Activated T-cell treated with anti-CD3 and anti-CD28 coated beads for 4 hours (primary cell): ENCODE data around the gene RIC1.
"Not testable (repeated sequence)": the region's sequence is repeated elsewhere in the genome, so short reads cannot be mapped to it uniquely, and the experiment has no call there.

Experiments
- DNase-seq: peaks from one replicate; pipeline ENCODE4 v3.0.0-alpha.2; 2020

The RIC1 gene

DNA sequence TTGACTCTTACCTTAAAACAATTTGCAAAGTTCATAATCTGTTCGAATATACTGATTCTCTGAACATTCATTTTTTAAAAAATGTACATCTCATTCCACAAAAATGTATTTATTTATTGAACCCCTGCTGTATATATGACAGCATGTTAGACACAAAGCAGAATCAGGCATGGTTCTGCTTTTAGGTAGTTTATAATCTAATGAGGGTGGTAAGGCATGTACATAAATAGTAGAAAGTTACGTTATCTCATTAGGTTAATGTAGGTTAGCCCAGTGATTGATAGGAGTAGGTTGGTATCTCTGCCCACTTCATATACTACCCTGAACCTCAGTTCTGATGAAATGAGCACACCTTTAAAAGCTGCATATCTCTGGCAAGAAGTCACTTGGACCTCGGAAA, 114.2 kb downstream of the RIC1 start:
- no peak for DNase-seq

DNA sequence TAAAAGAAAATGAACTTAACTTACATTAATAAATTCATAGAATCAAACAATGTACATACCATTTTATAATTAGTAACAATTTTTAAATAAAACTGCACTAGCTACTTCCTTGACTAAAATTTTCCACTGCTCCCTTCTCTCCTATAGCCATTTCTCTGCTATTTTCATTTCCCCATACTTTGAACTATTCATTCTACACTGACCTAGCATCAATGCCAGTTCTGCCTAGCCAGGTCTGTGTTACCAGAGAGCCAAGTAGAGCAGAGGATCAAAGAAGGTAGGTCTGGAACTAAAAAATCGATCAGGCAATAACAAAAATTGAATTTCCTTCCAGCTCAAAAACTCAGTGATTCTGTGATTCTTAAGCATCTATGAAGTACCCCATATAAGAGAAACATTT, 119.5 kb downstream of the RIC1 start:
- DNase-seq = no peak

DNA sequence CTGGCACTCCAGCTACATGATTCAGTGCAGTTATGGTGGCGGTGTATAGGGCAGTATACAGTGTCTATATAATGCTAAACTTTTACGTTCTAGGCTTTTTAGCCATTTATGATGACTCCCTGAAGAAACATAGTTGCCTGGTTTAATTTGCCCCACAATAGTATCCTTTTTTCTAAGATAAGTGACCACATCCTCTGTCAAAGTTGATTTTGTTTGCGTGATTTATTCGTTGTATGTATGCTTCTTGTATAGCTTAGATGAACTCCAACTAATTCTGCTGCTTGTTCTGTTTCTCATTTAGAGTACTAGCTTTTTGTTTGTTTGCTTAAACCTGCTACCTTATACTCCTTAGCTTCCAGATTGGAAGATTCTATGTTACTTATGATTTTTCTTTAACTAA, 120.4 kb downstream of the RIC1 start:
- no peak for DNase-seq

DNA sequence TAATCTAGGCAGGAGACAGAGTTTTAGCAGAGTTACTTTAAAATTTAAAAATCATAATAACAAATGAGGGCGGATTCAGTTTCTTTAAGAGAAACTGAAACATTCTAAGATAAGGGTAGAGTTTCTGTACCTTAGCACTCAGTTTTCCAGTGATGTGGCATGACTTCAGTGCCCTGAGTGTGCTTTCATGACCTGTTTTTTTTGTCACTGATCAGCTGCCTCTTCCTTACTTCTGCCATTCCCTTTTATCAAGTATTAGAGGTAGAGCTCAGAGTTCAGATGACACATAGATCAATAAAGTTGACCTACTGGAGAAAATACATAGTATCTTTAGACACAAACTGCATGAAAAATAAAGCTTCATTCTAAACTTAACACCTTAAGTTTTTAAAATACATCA, 121.7 kb downstream of the RIC1 start:
- no peak for DNase-seq

DNA sequence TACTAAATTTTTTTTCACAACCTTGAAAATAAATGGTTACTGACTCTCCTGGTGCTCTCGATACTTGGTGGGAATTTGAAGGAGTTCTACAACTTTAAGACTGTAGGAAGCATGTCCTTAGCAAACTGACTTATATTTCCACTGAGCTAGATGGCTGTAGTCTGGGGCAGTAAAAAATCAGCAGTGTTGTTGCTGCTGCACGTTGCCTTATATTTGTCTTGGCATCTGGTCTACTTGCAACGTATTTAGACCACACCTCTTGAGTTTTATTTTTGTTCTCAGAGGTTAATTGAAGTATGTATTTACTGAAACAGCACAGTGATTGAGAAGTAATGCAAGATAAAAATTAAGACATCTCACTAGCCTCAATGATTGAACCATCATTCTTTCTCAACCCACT, 127.7 kb downstream of the RIC1 start:
- no peak for DNase-seq

DNA sequence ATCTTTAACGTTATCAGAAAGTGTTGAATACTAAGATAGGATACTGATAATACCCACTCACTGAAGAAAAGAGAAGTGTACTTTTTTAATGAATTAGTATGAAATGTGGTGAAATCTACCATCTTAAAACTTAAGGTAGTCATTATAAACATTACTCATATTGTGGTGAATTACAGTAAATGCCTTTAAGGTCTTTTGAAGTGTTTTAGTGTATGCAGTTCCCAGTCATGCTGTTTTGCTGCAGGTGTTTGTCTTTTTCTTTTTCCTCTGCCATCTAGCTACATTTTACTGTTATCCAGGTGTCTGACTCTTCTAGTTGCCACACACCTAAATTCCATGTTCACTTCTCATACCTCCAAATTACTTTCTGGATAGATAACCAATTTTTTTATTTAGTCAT, 131.4 kb downstream of the RIC1 start:
- no peak for DNase-seq

DNA sequence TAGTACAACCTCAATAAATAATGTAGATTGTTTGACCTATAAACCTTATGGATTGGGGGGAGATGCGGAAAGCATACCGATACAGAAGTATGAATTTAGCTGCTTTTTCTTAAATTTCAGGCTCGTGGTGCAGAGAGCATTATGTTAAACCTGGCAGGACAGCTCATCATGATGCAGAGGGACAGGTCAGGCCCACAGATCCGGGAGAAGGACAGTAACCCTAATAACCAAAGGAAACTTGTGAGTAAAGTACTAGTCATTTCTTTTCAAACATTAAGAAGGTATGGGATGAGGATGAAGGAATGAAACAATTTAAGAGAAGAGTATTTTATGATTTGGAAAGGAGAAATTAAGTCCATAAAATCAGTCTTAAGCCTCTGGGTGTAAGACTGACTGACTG, 133.5 kb downstream of the RIC1 start:
- no peak for DNase-seq

DNA sequence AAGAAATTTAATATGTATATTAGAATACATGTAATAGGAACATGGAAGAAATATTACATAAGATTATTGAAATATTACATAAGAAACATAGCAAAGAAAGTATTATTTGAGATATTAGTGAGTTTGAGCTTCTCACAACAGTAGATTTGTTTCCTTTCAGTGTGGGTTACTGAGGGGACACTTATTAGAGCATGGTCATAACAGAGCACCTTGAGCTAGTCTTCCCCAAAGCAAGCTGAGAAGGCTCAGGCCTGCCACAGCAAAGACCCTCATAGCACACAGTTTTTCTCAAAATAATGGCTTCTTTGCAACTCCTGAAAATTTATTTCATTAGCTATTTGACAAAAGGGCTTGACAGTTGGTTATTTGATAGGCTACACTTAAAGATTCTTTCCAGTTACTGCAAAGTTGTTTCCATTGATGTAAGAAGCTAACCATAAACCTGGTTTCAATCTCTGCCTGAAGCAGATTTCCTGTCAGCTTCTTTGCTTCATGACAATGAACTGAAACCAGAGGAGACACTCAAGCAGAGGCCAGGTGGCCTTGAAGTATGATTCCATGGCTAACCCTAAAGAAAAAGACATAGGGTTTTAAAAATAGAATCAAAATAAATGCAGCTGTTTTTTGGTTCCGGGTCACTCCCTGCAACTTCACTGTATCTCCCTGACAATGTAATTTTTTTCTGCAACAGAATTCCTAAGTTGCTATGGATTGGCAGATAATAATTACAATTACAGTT, 135.4 kb downstream of the RIC1 start:
- DNase-seq = no peak

DNA sequence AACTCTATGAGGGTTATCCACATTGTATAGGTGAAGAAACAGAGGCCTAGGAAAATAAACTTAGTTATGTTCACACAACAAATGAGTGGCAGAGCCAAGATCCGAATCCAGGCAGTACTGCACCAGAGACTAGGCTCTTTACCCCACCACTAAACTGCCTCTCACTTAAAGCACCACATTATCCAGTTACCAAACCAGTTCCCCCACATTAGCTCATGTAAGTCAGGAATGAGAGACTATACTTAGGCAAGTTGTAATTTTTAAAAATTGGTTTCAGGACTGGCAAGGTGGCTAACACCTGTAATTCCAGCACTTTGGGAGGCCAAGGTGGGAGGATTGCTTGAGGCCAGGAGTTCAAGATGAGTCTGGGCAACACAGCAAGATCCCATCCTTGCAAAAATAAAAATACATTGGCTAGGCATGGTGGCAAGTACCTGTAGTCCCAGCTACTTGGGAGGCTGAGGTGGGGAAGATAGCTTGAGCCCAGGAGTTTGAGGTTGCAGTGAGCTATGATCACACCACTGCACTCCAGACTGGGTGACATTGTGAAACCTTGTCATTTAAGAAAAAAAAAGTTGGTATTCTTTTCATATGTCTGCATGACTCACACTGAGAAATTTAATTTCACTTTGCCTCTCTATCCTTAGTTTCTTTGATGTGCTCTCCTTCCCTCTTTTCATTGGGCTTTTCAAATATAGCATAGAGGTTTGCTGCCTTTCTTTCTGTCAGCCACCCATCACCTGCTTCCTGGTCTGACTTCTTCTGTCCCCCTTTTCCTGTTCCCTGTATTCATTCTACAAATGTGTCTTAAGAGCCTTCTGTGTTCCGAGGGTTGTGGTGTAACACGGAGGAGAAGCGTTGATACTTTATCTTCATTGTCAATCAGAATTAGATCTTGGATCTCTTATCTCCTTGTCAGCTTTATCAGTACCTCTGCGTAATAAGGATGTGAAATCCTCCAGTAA, 139.3 kb downstream of the RIC1 start:
- DNase-seq = no peak

DNA sequence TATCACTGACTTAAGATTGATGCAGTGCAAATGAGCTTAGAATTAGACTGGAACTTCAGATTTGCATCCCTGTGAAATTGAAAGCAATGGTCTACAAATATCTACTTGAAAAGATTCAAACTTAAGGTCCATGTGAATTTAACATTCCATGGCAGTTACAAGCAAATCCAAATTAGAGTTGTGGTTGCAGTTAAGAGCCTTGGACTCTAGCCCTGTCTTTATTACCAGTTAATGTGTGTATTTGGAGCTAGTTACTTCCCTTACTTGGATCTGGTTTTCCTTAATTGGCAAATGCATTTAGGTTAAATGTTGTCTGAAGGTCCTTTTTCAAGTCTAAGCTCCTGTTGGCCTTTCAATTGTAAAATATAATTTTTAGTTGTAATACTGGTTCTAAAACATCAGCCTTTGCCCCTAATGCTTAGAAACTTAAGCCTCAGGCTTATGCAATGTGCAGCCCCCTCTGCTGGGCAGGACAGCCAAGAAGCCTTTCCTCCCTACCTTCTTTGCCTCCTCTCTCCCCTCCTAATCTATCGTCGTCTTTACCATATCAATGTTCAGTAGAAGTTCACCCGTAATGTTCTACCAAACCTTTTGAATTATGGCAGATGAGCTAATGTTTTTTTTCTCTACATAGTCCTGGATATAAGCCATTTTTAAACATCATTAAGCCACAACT, 144.6 kb downstream of the RIC1 start:
- no peak for DNase-seq

DNA sequence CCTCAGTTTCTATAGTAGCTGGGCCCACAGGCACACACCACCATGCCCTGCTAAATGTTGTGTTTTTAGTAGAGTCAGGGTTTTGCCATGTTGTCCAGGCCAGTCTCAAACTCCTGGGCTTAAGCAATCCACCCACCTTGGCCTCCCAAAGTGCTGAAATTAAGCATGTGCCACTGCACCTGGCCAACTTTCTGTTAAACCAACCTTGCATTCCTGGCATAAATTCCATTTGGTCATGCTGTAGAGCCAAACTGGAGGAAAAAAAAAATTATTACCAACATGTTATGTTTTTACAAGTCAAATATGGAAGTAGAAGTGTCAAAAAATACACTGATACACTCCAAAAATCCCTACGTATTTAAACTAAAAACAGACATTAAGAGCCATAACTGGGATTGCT, 149.9 kb downstream of the RIC1 start:
- no peak for DNase-seq

DNA sequence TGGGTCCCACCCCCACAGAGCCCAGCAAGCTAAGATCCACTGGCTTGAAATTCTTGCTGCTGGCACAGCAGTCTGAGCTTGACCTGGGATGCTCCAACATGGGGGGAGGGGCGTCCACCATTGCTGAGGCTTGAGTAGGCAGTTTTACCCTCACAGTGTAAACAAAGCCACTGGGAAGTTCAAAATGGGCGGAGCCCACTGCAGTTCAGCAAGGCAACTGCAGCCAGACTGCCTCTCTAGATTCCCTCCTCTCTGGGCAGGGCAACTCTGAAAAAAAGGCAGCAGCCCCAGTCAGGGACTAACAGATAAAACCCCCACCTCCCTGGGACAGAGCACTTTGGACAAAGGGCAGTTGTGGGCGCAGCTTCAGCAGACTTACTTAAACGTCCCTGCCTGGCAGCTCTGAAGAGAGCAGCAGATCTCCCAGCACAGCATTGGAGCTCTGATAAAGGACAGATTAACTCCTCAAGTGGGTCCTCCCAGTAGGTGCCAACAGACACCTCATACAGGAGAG, 150.9 kb downstream of the RIC1 start:
- DNase-seq = not testable (repeated sequence)

DNA sequence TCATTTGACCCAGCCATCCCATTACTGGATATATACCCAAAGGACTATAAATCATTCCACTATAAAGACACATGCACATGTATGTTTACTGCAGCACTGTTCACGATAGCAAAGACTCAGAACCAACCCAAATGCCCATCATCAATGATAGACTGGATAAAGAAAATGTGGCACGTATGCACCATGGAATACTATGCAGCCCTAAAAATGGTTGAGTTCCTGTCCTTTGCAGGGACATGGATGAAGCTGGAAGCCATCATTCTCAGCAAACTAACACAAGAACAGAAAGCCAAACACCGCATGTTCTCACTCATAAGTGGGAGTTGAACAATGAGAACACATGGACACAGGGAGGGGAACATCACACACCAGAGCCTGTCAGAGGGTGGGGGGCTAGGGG, 154.5 kb downstream of the RIC1 start:
- not testable (repeated sequence) for DNase-seq

DNA sequence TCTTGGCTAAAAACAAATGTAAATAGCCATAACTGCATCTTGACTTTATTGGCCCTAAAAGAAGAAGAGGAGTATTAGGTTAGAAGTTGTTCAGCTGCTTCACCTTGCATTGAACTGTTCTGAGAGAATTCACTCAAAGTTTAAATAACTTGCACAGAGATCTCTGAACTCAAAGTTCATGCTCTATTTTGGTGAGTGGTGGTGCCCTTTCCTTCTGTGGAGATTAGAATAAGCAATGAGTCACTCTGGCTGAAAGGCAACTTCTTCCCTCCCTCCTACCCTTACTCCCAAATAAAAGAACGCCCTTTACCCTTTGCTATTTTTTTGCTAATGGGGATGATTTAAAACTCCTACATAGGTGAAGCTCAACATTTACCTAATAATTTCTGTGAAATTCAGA, 155.1 kb downstream of the RIC1 start:
- no peak for DNase-seq

DNA sequence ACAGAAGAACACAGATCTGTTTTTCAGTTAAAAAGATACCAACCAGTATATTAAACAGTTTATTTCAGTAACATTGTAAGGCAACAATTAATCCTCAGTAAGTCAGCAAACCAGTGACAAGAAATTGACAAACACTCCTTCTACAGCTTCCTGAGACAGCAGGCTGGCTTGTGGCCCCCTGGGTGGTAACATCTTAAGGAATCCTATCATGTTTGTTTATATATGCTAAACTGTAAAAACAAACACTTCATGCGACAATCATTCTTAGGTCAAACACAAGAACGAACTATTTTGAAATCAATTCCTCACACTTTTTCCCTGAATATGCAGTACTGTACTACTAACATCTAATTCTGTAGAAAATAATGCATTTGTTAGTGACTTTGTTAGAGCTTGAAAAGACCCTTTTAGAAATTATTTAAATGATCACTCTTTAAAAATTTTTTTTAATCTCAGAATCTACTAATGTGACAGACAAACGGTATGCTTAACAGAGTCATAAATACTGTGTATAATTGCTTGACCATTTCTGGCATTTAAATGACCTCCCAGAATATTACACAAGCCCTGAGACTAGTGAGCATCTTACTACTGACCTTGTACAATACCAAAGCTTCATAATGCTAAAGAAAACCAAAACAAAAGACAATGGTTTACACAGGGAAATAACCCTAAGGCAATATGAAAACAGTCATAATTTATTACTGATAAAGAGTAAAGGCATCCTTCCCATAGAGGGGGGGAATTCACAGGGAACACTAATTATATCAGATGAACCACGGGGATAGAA, 155.8 kb downstream of the RIC1 start:
- DNase-seq = no peak

DNA sequence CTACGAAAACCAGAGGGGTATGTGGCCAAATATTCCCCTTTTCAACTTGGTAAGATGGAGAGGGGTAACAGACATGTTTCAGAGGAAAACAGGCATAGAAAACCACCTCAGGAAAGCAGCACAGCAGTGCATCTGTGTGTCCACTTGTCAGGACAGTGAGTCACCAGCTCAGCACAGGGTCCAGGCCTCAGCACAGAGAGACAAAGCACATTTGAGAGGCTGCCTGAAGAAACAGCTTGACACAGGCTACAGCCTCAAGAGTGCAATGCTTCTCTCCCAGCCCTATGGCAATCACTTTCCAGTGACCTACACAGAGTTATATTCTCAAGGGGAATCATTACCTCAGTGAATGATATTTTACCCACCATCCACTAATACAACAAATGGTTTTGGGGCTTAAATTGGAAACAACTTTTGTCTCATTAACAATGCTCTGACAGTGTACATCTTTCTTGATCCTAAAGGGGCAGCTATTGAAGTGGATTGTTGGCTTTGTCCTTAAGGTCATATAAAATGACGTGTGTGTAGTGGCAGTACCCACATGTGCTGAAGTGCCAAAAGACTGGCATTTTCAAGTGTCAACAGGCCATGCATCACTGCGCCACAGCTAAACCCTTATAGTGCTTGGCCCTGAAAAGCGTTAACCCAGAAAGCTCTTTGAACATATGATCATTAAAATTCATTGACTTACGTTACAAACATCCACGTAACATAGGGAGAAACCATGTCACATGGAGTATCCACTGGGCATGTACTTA, 157.6 kb downstream of the RIC1 start:
- DNase-seq = no peak

DNA sequence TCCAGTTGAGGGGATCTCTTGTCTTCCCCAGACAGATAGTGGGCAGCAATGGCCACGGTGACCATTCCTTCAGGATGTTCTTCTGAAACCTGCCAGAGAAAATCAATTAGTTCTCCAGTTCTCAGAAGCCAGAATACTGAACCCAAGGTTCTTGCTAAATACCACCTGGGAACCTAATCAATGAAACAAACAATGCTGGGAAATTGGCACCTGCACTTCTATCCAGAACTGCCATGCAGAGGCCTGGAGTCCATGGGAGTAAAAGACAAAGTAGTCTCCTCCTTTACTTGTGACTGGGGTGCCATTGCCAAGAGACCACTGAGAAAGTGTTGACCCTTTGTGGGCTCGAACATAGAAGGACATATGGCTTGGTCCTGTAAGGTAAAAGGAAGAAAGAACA, 158.3 kb downstream of the RIC1 start:
- no peak for DNase-seq

DNA sequence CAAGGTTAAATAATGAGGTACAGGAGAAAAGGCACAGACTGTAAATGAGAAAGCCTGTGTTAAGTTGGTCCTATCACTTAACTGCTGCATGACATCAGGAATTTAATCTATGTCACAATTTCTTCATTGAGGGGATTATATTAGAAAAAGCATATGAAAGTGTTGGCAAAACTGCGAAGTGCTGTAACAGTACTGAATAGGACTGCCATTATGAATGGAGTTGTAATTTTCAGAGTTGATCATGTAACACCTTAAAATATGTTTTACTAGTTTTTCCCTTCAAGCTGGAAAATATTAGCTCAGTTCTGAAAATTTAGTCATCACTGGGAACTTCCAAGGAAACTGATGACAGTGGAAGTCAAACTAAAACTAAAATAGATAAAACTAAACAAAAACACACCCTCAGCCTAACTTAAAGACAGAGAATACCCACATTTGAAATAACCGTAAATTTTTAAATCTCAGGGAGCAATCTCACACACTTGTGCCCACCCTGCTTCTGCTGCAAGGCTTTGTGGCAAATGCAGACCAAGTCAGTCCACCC, 158.9 kb downstream of the RIC1 start:
- no peak for DNase-seq

DNA sequence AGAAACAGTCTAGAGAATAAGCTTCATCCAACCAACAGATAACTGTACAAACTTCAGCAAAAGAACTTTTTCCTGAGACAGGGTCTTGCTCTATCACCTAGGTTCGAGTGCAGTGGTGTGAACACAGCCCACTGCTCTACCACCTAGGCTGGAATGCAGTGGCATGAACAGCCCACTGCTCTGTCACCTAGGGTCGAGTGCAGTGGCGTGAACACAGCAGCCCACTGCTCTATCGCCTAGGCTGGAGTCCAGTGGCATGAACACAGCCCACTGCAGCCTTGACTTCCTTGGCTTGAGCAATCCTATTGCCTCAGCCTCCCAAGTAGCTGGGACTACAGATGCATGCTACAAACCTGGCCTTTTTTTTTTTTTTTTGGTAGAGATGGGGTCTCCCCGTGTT, 160.6 kb downstream of the RIC1 start:
- no peak for DNase-seq

DNA sequence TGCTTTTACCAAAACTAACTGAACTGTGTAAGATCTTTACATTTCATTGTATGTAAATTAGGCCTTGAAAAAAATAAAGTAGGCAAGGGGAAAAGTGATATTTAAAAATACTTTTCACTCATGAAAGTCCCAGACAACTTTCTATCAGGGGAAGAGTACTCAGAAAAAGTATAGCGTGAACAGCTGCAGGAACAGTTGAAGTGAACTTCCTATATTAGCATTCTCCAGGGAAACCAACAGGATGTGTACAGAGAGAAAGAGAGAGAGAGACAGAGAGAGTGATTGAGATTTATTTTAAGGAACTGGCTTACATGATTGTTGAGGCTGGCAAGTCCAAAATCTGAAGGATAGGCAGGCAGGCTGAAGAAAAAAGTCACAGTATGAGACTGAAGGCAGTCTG, 162.0 kb downstream of the RIC1 start:
- no peak for DNase-seq

DNA sequence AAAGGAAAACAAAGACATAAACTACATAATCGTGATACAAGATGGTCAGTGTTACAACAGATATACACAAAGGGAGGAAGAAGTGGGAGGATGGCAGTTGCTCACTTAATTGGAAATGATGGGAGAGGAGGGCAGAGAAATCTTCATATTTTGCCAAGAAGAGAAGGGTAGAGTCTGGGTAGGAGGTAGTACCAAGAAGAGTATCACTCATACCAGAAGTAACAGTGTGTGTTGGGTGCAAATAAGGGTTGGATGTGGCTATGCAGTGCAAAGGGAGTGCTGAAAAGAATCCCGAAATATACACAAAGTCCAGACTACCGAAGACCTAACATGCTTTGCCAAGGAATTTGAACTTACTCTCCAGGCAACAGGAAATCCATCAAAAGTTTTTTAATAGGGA, 163.0 kb downstream of the RIC1 start:
- no peak for DNase-seq

DNA sequence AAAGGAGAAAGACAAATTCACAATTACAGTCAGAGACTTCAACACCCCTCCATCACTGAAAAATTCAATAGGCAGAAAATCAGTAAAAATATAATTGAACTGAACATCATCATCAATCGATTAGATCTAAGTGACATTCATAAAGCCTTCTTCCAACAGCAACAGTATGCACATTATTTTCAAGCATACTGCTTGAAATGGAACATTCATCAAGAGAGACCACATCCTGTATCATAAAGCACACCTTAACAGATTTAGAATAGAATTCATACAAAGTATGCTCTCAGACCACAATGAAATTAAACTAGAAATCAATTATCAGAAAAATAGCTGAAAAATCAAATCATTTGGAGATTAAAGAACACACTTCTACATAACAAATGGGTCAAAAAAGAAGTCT, 164.9 kb downstream of the RIC1 start:
- DNase-seq = no peak
